ENCODE data around the gene PSD2.

The PSD2 gene

GRCh38 chr5:139880416-139881142, 85.0 kb downstream of the PSD2 start:
- DNase-seq (ENCODE audit: low read depth), result no peak

- DNase-seq (ENCODE audit: low read depth), result no peak
These were observed 85.6 kb downstream of the PSD2 start for GRCh38 chr5:139881143-139881733.

GRCh38 chr5:139882316-139882715, 86.7 kb downstream of the PSD2 start:
- no peak for DNase-seq (ENCODE audit: low read depth)

GRCh38 chr5:139882961-139883539, 87.4 kb downstream of the PSD2 start:
- no peak for DNase-seq (ENCODE audit: low read depth)

GRCh38 chr5:139884144-139884543, 88.5 kb downstream of the PSD2 start:
- DNase-seq (ENCODE audit: low read depth), result no peak

GRCh38 chr5:139884734-139885133, 89.1 kb downstream of the PSD2 start:
- DNase-seq (ENCODE audit: low read depth), result no peak

GRCh38 chr5:139885172-139885856, 89.7 kb downstream of the PSD2 start:
- no peak for DNase-seq (ENCODE audit: low read depth)

- DNase-seq (ENCODE audit: low read depth), result no peak
These were observed 90.2 kb downstream of the PSD2 start for GRCh38 chr5:139885857-139886208.

- DNase-seq (ENCODE audit: low read depth), result no peak
These were observed 90.6 kb downstream of the PSD2 start for GRCh38 chr5:139886213-139886612.

- DNase-seq (ENCODE audit: low read depth), result no peak
These were observed 92.8 kb downstream of the PSD2 start for GRCh38 chr5:139888370-139888769.

GRCh38 chr5:139889410-139889809, 93.8 kb downstream of the PSD2 start:
- DNase-seq (ENCODE audit: low read depth), result no peak

GRCh38 chr5:139893873-139894272, 98.3 kb downstream of the PSD2 start:
- no peak for DNase-seq (ENCODE audit: low read depth)
